Measurements from ENCODE around the gene ERVK3-1.

DNA sequence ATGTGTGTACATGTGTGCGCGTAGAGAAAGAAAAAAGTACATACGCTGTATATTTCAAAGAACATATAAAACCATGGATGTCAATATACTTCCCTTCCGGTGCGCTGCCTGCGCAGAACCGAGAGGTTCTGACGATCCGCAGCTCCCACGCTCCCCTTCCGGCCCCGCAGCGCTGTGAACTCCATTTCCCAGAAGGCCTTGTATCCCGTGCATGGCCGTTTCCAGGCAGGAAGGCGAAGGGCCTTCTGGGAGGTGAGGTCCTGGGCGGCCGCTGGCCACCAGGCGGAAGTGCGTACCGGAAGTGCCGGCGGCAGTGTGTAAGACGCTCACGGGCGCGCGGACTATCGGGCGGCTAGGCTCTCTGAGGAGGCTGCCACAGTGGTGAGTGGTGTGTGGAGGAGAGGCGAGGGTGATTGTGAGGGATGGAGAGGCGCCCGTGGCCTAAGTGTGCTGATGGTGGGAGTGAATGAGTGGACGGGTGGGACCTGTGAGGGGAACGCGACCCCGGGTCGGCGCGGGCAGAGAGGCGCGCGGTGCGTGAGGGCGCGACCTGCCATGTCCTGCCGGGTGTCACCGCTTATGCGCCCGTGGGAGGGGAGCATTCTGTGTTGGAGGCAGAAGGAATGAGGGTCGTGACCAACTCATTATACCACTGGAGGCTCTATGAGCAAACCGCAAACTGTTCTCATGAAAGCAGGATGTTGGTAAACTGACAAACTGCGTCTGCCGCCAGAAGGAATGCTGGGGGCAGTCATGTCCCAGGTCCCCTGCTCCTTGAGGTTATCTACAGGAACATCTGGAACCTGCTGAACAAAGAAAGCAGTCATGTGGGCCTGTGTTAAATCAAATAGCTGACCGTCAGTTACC lies at the start of gene ERVK3-1:
- TF ChIP-seq POLR2A (IDR thresholded peaks at IDR 0.05) = peak; percentile 95
- TF ChIP-seq, protein P1, sequence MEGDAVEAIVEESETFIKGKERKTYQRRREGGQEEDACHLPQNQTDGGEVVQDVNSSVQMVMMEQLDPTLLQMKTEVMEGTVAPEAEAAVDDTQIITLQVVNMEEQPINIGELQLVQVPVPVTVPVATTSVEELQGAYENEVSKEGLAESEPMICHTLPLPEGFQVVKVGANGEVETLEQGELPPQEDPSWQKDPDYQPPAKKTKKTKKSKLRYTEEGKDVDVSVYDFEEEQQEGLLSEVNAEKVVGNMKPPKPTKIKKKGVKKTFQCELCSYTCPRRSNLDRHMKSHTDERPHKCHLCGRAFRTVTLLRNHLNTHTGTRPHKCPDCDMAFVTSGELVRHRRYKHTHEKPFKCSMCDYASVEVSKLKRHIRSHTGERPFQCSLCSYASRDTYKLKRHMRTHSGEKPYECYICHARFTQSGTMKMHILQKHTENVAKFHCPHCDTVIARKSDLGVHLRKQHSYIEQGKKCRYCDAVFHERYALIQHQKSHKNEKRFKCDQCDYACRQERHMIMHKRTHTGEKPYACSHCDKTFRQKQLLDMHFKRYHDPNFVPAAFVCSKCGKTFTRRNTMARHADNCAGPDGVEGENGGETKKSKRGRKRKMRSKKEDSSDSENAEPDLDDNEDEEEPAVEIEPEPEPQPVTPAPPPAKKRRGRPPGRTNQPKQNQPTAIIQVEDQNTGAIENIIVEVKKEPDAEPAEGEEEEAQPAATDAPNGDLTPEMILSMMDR (IDR thresholded peaks at IDR 0.05) = peak; percentile 22 to 72 (median 35)
- TF ChIP-seq EP300 (IDR thresholded peaks at IDR 0.05; ENCODE audit: low read depth) = no peak

Data from transverse colon (tissue), 3 donors.